ENCODE data around the gene NOXA1. TPM values are rescaled to one million over a fixed set of nuclear protein-coding genes. Genes with fewer than 3 reads are reported as not detected.

Gene NOXA1
- total RNA-seq, 1 donor from 2014 or later = 36.7 TPM

Other genes starting within 250 kb of the NOXA1 start
- 64.6 TPM for gene ANAPC2, start 234.8 kb upstream of the NOXA1 start, total RNA-seq
- 65.7 TPM for gene SSNA1, start 234.7 kb upstream of the NOXA1 start, total RNA-seq
- 74.4 TPM for gene TPRN, start 222.7 kb upstream of the NOXA1 start, total RNA-seq
- 37.6 TPM for gene TMEM203, start 217.7 kb upstream of the NOXA1 start, total RNA-seq
- gene NDOR1, start 217.7 kb upstream of the NOXA1 start, total RNA-seq = 29.5 TPM
- gene RNF208, start 201.2 kb upstream of the NOXA1 start, total RNA-seq = 16.8 TPM
- 0.78 TPM for gene CYSRT1, start 198.2 kb upstream of the NOXA1 start, total RNA-seq
- 0.95 TPM for gene RNF224, start 195.9 kb upstream of the NOXA1 start, total RNA-seq
- gene SLC34A3, start 192.5 kb upstream of the NOXA1 start, total RNA-seq = 0.49 TPM
- gene TUBB4B, start 182.1 kb upstream of the NOXA1 start, total RNA-seq = 296 TPM
- gene STPG3, start 172.1 kb upstream of the NOXA1 start, total RNA-seq = not detected
- gene NELFB, start 168.1 kb upstream of the NOXA1 start, total RNA-seq = 61.2 TPM
- gene TOR4A, start 145.7 kb upstream of the NOXA1 start, total RNA-seq = 61.6 TPM
- gene NRARP, start 121.1 kb upstream of the NOXA1 start, total RNA-seq = 124 TPM
- gene EXD3, start 231 bp upstream of the NOXA1 start, total RNA-seq = 47.6 TPM
- gene ENTPD8, start 18.0 kb downstream of the NOXA1 start, total RNA-seq = 27.9 TPM
- 69.6 TPM for gene NSMF, start 35.9 kb downstream of the NOXA1 start, total RNA-seq
- 16.5 TPM for gene PNPLA7, start 127.0 kb downstream of the NOXA1 start, total RNA-seq
- gene MRPL41, start 128.5 kb downstream of the NOXA1 start, total RNA-seq = 86.8 TPM
- 33.9 TPM for gene DPH7, start 155.5 kb downstream of the NOXA1 start, total RNA-seq
- 22.2 TPM for gene ZMYND19, start 167.1 kb downstream of the NOXA1 start, total RNA-seq
- 134 TPM for gene ARRDC1, start 182.3 kb downstream of the NOXA1 start, total RNA-seq
- 100 TPM for gene EHMT1, start 195.6 kb downstream of the NOXA1 start, total RNA-seq

Data from mucosa of gallbladder (tissue), 1 donor.